Measurements from ENCODE around the gene TNP2. TPM values are rescaled to one million over a fixed set of nuclear protein-coding genes. Genes with fewer than 3 reads are reported as not detected.

The TNP2 gene
- total RNA-seq, 1 donor from 2014 or later = not detected

- TF ChIP-seq, protein P1, sequence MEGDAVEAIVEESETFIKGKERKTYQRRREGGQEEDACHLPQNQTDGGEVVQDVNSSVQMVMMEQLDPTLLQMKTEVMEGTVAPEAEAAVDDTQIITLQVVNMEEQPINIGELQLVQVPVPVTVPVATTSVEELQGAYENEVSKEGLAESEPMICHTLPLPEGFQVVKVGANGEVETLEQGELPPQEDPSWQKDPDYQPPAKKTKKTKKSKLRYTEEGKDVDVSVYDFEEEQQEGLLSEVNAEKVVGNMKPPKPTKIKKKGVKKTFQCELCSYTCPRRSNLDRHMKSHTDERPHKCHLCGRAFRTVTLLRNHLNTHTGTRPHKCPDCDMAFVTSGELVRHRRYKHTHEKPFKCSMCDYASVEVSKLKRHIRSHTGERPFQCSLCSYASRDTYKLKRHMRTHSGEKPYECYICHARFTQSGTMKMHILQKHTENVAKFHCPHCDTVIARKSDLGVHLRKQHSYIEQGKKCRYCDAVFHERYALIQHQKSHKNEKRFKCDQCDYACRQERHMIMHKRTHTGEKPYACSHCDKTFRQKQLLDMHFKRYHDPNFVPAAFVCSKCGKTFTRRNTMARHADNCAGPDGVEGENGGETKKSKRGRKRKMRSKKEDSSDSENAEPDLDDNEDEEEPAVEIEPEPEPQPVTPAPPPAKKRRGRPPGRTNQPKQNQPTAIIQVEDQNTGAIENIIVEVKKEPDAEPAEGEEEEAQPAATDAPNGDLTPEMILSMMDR (IDR thresholded peaks at IDR 0.05) = no peak
- no peaks in the 10 kb centered on the region for H3K27me3 Mint-ChIP-seq (ENCODE audit: low read depth)
- H3K9me3 Mint-ChIP-seq (ENCODE audit: low read depth) = peaks cover 5% of the 10 kb centered on the region
- no peaks in the 10 kb centered on the region for H3K36me3 Mint-ChIP-seq (ENCODE audit: low read depth)
- H3K27ac Mint-ChIP-seq (ENCODE audit: unreplicated experiment) = no peak within 1 kb of the TSS
- no peaks in the 10 kb centered on the region for H3K4me1 Mint-ChIP-seq (ENCODE audit: low read depth)
- no peak for DNase-seq (ENCODE audit: low spot score)
- no peak within 1 kb of the TSS for H3K4me3 Mint-ChIP-seq (ENCODE audit: unreplicated experiment)
Measured at GRCh38 chr16:11272921-11273720, 4.0 kb upstream of the TNP2 start, which contains the start of gene PRM3. Gene PRM3, minus strand, starts transcription at chr16:11273629. Its CDS starts 34 bp downstream, at chr16:11273595.

- no peaks in the 10 kb centered on the region for H3K36me3 Mint-ChIP-seq (ENCODE audit: low read depth)
- TF ChIP-seq, protein P1 (IDR thresholded peaks at IDR 0.05) = no peak
- peaks cover 2% of the 10 kb centered on the region for H3K9me3 Mint-ChIP-seq (ENCODE audit: low read depth)
- H3K27ac Mint-ChIP-seq (ENCODE audit: unreplicated experiment) = no peak overlapping the region
- H3K4me1 Mint-ChIP-seq (ENCODE audit: low read depth) = no peaks in the 10 kb centered on the region
- no peak overlapping the region for H3K4me3 Mint-ChIP-seq (ENCODE audit: unreplicated experiment)
- no peaks in the 10 kb centered on the region for H3K27me3 Mint-ChIP-seq (ENCODE audit: low read depth)
- DNase-seq (ENCODE audit: low spot score) = no peak
Measured at GRCh38 chr16:11272484-11272883, 3.4 kb upstream of the TNP2 start.

DNA sequence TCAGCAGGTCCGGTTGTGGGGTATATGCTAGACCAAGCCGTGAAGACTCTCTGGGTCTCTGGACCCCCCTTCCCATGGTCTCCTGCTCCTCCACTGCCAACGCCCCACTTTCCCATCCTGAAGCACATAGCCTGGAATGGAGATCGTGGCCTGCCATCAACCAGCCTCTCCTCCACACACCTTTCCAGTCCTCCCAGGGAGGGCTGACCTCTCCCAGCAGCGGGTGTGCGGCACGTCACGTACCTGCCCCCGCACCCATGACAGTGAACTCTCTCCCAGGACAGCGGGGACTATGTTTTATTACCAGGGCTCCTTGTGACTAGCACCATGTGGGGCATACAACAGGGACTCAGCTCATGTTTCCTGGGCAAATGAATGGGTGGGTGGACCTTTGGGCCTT is 2.5 kb upstream of the TNP2 start:
- H3K4me3 Mint-ChIP-seq (ENCODE audit: unreplicated experiment) = no peak overlapping the region
- TF ChIP-seq, protein P1 (IDR thresholded peaks at IDR 0.05) = no peak
- H3K27me3 Mint-ChIP-seq (ENCODE audit: low read depth) = no peaks in the 10 kb centered on the region
- no peaks in the 10 kb centered on the region for H3K4me1 Mint-ChIP-seq (ENCODE audit: low read depth)
- DNase-seq (ENCODE audit: low spot score) = no peak
- H3K9me3 Mint-ChIP-seq (ENCODE audit: low read depth) = no peaks in the 10 kb centered on the region
- no peaks in the 10 kb centered on the region for H3K36me3 Mint-ChIP-seq (ENCODE audit: low read depth)
- no peak overlapping the region for H3K27ac Mint-ChIP-seq (ENCODE audit: unreplicated experiment)

GRCh38 chr16:11270602-11271162 is 1.6 kb upstream of the TNP2 start:
- no peak overlapping the region for H3K4me3 Mint-ChIP-seq (ENCODE audit: unreplicated experiment)
- H3K27me3 Mint-ChIP-seq (ENCODE audit: low read depth) = no peaks in the 10 kb centered on the region
- DNase-seq (ENCODE audit: low spot score) = no peak
- H3K9me3 Mint-ChIP-seq (ENCODE audit: low read depth) = no peaks in the 10 kb centered on the region
- no peak overlapping the region for H3K27ac Mint-ChIP-seq (ENCODE audit: unreplicated experiment)
- H3K36me3 Mint-ChIP-seq (ENCODE audit: low read depth) = no peaks in the 10 kb centered on the region
- TF ChIP-seq, protein P1 (IDR thresholded peaks at IDR 0.05) = no peak
- H3K4me1 Mint-ChIP-seq (ENCODE audit: low read depth) = no peaks in the 10 kb centered on the region

- no peak for DNase-seq (ENCODE audit: low spot score)
- Mint-ChIP-seq H3K27me3 (ENCODE audit: low read depth) (peaks cover 3% of the 10 kb centered on the region), H3K9me3 (ENCODE audit: low read depth) (no peaks in the 10 kb centered on the region), H3K27ac (ENCODE audit: unreplicated experiment) (no peak overlapping the region), H3K36me3 (ENCODE audit: low read depth) (no peaks in the 10 kb centered on the region), H3K4me1 (ENCODE audit: low read depth) (no peaks in the 10 kb centered on the region), H3K4me3 (ENCODE audit: unreplicated experiment) (no peak overlapping the region)
- TF ChIP-seq, protein P1 (IDR thresholded peaks at IDR 0.05) = no peak
Measured at GRCh38 chr16:11265124-11265523, 4.0 kb downstream of the TNP2 start.
